GM11168 (cell line): Measurements from ENCODE around the gene NCAPG2.

ENCODE experiments used
- in situ Hi-C: fragments of 300-500 bp; cut with MboI; formaldehyde crosslinking; loops from one replicate; pipeline ENCODE4 v1.12.0; 2022; ENCODE audit warnings: low sequenced_read_pairs; ENCODE audit not compliant: unreplicated experiment

The NCAPG2 gene, protein sequence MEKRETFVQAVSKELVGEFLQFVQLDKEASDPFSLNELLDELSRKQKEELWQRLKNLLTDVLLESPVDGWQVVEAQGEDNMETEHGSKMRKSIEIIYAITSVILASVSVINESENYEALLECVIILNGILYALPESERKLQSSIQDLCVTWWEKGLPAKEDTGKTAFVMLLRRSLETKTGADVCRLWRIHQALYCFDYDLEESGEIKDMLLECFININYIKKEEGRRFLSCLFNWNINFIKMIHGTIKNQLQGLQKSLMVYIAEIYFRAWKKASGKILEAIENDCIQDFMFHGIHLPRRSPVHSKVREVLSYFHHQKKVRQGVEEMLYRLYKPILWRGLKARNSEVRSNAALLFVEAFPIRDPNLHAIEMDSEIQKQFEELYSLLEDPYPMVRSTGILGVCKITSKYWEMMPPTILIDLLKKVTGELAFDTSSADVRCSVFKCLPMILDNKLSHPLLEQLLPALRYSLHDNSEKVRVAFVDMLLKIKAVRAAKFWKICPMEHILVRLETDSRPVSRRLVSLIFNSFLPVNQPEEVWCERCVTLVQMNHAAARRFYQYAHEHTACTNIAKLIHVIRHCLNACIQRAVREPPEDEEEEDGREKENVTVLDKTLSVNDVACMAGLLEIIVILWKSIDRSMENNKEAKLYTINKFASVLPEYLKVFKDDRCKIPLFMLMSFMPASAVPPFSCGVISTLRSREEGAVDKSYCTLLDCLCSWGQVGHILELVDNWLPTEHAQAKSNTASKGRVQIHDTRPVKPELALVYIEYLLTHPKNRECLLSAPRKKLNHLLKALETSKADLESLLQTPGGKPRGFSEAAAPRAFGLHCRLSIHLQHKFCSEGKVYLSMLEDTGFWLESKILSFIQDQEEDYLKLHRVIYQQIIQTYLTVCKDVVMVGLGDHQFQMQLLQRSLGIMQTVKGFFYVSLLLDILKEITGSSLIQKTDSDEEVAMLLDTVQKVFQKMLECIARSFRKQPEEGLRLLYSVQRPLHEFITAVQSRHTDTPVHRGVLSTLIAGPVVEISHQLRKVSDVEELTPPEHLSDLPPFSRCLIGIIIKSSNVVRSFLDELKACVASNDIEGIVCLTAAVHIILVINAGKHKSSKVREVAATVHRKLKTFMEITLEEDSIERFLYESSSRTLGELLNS

DNA sequence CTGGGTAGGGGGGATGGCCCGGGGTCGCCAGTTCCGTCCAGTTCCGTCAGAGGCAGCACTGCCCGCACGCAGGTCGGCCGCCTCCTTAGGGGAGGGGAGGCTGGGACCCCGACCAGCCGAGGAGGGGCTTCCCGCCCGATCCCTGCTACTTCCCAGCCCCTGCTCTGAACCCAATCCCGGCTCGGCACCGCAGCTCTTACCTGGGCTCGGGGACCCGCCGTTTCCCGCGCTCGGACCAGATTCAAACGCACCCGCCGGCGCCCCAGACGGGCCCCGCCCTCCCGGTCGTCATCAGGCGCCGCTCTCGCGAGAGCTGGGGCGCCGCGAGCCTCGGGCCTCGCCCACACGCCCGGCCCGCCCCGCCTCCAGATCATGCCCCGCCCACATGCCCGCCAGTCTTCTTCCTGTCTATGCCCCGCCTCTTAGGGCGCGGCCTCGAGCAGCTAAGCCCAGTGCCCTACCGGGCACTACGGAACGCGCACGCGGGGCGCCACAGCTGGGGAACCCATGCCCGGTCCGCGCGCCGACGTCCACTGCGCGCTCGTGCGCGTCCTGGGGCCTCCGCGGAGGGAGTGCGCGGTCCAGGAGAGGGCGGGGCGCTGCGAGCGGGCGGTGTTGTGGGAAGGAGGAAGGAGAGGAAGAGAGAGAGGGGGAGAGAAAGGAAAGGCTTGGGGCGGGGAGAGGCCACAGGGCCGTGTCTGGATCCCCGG, at the start of gene NCAPG2:
NCAPG2 (minus strand) TSS at position 281 of the 710 bp plus-strand sequence. CDS start 2,905 bp downstream, outside the sequence.
- in situ Hi-C loops = no loop called here

DNA sequence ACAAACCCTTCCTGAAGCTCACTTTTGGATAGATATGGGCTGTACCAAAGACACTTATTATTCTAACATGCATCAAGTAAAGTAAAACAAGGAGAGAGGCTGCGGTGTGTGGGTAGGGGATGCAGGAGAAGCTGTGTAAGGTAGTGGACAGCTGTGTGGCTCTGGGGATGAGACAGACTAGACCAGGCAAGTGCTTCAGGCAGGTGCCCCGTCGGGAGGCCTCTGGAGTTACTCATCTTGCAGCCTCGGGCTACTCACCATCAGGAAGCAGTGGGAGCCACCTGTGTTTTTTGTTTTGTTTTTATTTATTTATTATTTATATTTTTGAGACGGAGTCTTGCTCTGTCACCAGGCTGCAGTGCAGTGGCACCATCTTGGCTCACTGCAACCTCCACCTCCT, 49.3 kb upstream of the NCAPG2 start:
- in situ Hi-C loops = no loop called here

DNA sequence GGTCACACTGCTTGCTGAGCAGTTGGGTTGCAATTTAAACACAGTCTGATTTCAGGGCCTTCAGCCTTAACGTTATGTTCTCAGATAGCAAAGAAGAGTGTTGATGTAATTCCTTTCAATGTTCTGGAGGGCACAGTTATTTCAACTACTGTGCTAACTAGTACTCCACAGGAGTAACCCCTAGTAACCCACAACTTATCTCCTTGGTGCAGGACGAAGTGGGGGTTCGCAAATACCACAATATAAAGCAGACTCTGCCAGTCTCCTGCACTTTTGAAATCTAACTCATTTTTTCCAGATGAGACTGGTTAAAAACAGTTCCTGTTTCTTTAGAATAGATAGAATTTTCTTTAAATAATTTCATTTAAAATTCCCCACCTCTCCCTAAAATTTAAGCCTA, 47.1 kb upstream of the NCAPG2 start:
- in situ Hi-C loops = no loop called here

DNA sequence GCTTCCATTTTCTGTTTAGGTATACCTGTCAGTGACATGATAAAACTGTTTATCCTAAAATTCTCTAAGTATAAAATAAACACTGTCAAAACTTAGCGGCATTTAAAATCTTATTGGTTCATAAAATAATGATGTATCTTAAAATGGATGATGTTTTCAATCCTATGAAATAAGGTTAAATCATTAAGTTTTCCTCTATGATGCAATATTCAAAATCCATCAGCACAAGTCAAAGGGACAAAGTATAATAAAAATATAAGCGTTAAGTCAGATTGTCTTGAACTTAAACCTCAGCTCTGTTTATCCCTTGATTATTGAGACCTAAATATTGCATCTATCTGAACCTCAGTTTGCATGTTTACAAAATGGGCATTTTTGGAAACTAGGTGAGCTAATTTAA, 46.6 kb upstream of the NCAPG2 start:
- in situ Hi-C loops = no loop called here

DNA sequence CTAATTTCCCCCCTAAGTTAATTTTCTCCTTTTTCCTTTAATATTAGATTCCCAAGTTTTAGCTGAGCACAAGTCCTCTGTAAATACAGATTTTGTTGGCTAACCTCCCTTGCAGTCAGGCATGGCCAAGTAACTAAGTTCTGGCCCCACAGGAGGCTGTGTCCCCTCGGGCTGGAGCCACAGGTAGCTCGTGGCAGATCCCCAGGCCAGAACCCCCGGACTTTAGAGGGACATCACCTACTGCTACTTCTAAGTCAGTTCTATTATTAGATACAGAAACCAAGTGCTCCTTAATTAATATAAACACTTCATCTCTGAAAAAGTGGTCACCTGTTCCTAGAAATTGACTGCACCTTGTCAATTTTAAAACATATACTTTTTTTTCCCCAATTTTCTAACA, 46.1 kb upstream of the NCAPG2 start:
- in situ Hi-C loops = no loop called here

DNA sequence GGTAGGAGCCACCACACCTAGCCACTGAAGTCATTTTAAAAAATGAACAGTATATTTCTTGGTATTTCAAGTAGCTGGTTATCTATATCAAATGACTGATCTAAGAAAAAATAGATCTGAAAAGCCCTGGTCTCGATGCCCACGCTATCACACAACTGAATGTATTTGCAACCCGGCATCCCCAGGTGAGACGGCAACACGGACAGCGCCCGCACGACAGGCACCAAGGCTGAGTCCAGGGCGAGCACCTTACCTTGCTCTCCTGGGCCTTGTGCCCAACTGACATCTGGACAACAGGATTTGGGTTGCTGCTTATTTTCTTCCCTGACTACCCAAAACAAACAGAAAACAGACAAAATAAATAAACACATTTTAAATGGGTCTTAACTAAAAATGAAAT, 44.8 kb upstream of the NCAPG2 start:
- in situ Hi-C loops = no loop called here

DNA sequence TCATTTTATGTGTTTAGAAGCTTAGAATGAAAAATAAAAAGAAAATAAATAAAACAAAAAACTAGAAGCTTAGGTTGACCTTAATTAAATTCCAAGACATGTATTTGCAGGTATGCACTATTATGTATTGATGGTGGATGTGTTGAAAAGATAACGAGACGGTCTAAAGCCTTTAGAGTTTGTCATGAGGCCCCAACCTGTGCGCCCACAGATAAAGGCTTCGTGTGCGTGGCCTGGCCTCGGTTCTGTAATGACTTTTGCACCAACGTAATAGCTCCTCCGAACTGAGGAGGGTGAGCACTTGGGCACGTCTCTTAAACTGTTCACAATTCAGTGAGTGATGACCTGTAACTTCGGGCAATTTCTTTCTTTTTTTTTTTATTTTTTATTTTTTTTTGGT, 43.7 kb upstream of the NCAPG2 start:
- in situ Hi-C loops = no loop called here

DNA sequence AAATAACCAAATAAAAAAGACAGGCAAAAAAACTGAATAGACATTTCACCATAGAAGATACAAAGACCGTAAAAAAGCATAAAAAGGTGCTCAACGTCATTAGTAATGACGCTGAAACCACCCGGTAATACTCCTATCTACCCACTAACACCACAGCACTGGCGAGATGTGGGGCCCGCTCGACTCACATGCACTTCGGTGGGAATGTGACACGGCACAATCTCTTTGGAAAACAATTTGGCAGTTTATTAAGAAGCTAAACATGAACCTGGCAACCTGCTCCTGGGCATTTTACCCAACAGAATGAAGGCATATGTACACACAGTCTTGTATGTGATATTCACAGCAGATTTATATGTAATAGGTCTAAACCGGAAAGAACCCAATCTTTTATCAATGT, 42.8 kb upstream of the NCAPG2 start:
- in situ Hi-C loops = no loop called here

DNA sequence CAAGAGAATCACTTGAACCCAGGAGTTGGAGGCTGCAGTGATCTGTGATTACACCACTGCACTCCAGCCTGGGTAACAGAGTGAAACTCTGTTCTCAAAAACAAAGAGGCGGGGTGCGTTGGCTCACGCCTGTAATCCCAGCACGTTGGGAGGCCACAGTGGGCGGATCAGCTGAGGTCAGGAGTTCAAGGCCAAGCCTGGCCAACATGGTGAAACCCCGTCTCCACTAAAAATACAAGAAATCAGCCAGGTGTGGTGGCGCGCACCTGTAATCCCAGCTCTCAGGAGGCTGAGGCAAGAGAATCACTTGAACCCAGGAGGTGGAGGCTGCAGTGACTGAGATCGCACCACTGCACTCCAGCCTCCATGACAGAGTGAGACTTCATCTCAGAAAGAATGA, 42.4 kb upstream of the NCAPG2 start:
- in situ Hi-C loops = no loop called here

DNA sequence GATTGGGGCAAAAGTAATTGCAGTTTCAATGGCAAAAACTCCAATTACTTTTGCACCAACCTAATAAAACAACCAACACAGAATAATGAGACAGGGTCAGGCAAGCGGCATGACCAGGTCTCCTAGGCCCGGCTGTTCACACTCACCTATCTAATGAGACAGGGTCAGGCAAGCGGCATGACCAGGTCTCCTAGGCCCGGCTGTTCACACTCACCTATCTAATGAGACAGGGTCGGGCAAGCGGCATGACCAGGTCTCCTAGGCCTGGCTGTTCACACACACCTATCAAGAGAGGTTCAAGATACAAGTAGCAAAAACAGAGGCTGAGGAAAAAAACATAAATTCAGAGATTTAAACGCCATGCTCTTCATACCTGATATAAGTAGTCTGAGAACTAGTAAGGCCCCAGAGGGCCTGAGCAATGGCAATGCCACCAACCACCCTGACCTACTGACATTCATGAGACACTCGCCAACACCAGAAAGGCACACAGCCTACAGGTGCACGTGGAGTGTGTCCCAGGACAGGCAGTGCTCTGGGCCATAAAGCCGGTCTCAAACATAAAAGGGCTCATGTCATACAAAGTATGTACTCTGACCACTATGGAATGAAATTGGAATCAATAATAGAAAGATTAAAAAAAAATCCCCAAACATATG, 40.6 kb upstream of the NCAPG2 start:
- in situ Hi-C loops = no loop called here

DNA sequence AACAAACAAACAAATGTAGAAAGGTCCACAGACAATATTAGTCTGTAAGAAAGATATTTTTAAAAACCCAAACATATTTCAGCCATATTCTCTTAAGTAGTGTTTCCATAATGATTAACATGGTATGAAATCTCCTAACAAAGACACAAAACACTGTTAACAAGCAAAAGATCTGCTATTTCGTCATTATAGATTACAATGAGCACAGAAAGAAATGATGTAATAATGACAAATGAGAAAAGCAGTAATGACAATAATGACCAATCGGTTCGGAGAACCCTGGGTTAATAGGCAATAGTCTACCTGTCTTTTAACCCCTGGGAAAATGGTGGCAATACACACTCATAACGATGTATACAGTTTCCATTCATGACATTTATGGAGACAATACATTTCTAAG, 39.5 kb upstream of the NCAPG2 start:
- in situ Hi-C loops = no loop called here

DNA sequence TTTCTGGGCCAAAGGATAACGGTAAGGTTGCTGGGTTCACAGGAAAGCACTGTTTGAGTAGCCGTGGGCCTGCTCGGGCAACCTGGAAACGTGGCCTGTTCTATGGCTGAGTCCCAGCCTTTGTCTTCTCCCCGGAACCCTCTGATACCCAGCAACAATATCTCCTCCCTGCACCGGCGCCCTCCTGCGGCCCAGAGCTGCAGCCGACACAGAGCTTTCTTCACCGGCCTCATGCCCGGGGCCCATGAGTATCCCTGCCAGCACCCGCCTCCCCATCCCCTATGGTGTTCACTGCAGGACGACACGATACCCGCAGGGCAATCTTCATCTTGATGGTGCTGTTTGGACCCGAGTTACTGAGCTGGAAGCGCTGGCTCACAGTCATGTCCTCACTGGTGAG, 38.6 kb upstream of the NCAPG2 start:
- in situ Hi-C loops = no loop called here

DNA sequence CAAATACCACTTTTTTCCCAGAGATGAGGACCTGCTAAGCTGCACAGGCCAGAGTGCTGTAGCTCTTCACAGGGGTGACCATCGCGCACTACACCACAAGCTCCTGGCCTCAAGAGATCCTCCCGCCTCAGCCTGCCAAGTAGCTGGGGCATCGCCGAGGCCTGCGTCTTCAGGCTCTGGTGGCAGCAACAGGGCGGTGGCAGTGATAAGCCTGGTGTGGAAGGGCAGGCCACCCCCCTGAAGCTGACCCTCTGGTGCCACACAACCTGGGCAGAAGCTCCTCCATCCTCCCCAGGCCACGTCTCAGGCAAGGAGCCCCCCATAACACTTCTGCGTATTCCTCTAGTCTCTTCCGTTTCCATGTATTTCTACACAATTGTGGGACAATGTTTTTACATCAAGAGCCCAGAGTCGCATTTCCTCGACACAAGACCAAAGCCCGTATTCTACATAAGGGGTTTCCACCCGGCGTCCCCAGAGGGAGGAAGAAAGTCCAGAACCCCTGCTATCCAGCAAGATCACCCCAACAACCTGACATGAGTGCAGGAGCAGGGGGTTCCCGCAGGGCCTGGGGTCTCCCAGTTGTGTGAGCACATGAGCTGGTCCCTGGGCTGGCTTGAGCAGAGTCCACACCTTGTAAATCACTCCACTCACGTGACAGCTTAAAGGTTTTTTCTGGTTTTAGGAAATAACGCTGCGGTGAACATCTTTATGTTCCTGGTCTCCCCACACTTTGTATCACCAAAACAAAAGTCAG, 37.6 kb upstream of the NCAPG2 start:
- in situ Hi-C loops = no loop called here

DNA sequence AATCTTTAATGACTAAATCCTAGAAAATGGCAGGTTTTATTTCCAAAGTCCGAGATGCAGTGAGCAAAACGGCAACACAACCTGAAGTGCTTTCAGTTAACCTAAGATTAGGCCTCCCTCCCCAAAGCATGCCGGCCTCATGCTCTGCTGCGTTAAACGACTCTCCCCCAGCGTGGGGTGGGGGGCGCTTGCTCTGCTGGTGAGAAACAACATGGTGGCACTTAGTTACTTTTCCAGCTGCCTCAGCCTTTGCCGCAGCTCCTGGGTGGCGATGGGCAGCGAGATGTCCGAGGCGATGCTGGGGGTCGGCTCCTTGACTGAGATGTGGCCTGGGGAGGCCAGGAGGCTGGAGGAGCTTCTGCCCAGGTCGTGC, 36.7 kb upstream of the NCAPG2 start:
- in situ Hi-C loops = no loop called here

DNA sequence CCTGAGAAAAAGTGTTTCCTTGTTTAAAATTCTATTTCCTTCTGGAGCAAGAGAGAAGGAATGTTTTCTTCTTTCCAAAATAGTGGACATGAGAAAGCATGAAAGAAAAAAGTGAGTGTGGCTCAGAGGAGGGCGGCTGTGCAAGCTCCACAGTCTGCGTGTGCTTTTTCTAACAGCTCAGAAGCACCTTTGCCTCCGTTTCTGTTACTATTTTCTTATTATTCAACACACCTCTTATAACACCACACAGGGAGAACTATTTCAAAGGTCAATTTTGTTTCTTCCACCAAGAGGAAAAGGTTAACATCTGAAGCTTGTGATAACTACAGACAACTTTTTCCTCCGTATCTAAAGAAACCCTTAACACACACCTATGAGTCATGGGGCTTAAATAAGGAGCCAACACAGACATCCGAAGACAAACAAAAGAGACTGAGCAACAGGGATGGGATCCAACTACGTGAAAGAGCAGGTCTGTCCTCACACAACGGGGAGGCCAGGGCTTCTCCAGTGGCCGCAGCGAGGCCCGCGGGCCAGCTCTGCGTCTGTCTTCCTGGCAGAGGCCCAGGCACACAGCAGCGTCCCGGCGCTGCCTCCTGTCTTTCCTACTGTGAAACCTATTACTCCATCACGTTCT, 36.2 kb upstream of the NCAPG2 start:
- in situ Hi-C loops = no loop called here

DNA sequence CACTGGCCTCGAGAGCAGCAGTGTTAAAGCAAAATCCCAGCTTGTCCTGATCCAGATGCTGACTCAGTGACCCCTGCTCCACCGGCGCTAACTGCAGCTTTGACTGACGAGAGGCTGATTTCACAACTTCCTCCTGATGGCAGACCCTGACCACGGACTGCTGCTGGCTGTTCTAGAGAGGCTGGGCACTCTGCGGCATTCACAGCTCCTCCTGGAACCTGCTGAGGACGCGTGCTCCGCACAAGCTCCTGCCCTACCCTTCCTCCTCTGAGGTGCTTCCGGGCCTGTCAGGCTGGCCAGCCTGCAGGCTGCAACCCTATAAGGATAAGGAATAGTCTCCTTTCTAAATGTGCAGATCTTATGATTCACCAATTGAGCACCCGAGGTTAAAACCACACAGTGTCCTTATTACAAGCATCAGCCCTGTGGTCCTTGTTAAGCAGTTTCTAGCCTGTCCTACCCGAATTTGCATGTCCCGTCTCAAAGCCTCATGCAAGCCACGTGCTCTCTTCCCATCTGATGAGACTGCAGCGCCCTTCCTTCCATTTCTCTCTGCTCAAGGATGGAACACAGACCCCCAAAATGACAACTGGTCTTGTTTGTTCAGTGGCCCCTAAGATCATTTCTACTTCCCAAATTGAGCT, 35.5 kb upstream of the NCAPG2 start:
- in situ Hi-C loops = no loop called here

DNA sequence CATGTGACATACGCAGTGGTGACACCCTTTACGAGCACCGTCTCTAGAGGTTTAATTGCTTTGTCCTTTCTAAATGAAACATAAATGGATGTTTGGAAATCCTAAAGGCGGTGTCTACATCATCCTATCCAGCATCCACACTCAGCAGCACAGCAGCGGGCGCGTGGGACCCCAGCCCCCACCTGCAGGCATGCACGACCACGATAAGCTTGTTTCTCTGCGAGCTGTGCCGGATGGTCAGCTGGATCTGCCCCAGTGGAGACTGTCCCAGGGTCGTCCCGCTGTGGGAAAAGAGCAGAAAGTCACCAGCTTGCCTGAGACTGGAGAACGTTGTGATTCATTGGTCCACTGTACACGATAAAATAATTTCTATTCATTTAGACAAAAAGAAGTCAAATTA, 34.2 kb upstream of the NCAPG2 start:
- in situ Hi-C loops = no loop called here

DNA sequence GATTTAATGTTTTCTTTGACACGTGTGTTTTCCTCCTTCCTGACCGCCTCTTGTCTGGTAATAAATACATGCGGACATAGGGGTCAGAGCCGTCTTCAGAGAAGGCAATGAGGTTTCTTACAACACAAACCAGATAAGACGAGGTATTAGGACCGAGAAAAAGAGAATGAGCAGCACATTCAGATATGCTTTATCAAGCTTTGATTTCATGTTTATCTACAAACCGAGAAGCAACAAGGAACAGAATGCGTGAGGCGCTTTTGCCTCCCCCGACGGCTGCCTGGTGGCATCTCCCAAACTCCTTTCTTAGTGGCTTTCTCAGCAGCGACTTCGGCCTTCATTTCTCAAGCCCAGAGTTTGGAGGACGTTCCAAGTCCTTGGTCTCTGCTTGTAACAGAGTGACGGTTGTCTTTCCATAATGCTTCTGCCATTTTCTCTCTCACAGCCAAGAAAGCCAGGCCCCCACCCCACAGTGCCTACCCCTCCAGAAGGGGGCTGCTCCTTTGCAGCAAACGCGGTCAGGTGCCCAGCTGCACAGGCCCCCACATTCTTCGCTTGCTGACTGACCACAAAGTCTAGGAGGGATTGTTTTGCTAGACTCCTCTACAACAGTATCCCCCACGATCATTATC, 32.6 kb upstream of the NCAPG2 start:
- in situ Hi-C loops = no loop called here
